ENCODE data around the gene TANC1.

- TF ChIP-seq CTCF (IDR thresholded peaks at IDR 0.05) = no peak
- TF ChIP-seq POLR2A (IDR thresholded peaks at IDR 0.05) = no peak
These were observed 60.3 kb downstream of the TANC1 start for GRCh38 chr2:159028776-159029175.
